HG03520 (cell line): ENCODE results near the gene CRACDL.

Source experiments
- ATAC-seq: cut with Tn5 transposase; IDR thresholded peaks from one replicate; pipeline ENCODE4 v1.9.1; 2021; ENCODE audit warnings: mild to moderate bottlenecking, moderate library complexity; ENCODE audit not compliant: unreplicated experiment

Gene CRACDL

GRCh38 chr2:98935777-98936352 is at the start of gene CRACDL:
Gene CRACDL (minus strand): TSS chr2:98936225. CDS start chr2:98846800, 89,425 bp downstream.
- ATAC-seq = no peak

GRCh38 chr2:98975611-98976010 is 39.6 kb upstream of the CRACDL start:
- ATAC-seq = no peak

- ATAC-seq = no peak
Observed at GRCh38 chr2:98972582-98973167, 36.6 kb upstream of the CRACDL start.

- ATAC-seq = no peak
Observed at GRCh38 chr2:98959810-98960507, 23.9 kb upstream of the CRACDL start.

- no peak for ATAC-seq
Observed at GRCh38 chr2:98952966-98953365, 16.9 kb upstream of the CRACDL start.

- ATAC-seq = no peak
Observed at GRCh38 chr2:98948956-98949739, 13.1 kb upstream of the CRACDL start.

- no peak for ATAC-seq
Observed at GRCh38 chr2:98947554-98947953, 11.5 kb upstream of the CRACDL start.

- ATAC-seq = no peak
Observed at GRCh38 chr2:98946855-98947254, 10.8 kb upstream of the CRACDL start.

GRCh38 chr2:98944775-98945174 is 8.8 kb upstream of the CRACDL start:
- no peak for ATAC-seq

- ATAC-seq = no peak
Observed at GRCh38 chr2:98940102-98940501, 4.1 kb upstream of the CRACDL start.

- no peak for ATAC-seq
Observed at GRCh38 chr2:98937906-98938305, 1.9 kb upstream of the CRACDL start.

GRCh38 chr2:98936353-98937351 is 627 bp upstream of the CRACDL start:
- ATAC-seq = no peak

- ATAC-seq = no peak
Observed at GRCh38 chr2:98935111-98935770, 784 bp downstream of the CRACDL start.

GRCh38 chr2:98932778-98933343 is 3.2 kb downstream of the CRACDL start:
- ATAC-seq = no peak

- ATAC-seq = no peak
Observed at GRCh38 chr2:98932164-98932563, 3.9 kb downstream of the CRACDL start.

GRCh38 chr2:98931596-98931995 is 4.4 kb downstream of the CRACDL start:
- ATAC-seq = no peak

- no peak for ATAC-seq
Observed at GRCh38 chr2:98929920-98930319, 6.1 kb downstream of the CRACDL start.

- ATAC-seq = no peak
Observed at GRCh38 chr2:98928242-98928641, 7.8 kb downstream of the CRACDL start.

- ATAC-seq = no peak
Observed at GRCh38 chr2:98927027-98927426, 9.0 kb downstream of the CRACDL start.

- no peak for ATAC-seq
Observed at GRCh38 chr2:98926601-98927000, 9.4 kb downstream of the CRACDL start.
